LNCaP clone FGC (cell line): ENCODE results near the gene RPS25.

Source experiments
- DNase-seq: peaks from one replicate; pipeline ENCODE4 v3.0.0-alpha.2; 2011; ENCODE audit warnings: low read depth
- H3K4me3 ChIP-seq: 2 replicates; pipeline ENCODE4 v1.5.1; 2011; ENCODE audit warnings: mild to moderate bottlenecking, low read depth, low read length, control low read depth
- CTCF ChIP-seq: IDR thresholded peaks from 2 replicates; pipeline ENCODE4 v1.5.1; 2012; ENCODE audit warnings: mild to moderate bottlenecking; ENCODE audit not compliant: control insufficient read depth, insufficient read depth; ENCODE audit errors: extremely low read depth

The RPS25 gene

GRCh38 chr11:119057000-119057769, 39.0 kb upstream of the RPS25 start, which contains the start of gene HYOU1:
Gene HYOU1, minus strand, starts transcription at chr11:119057205. Its CDS starts 1,045 bp downstream, at chr11:119056160.
- peak; percentile 6 for TF ChIP-seq CTCF
- peak within 1 kb of the TSS; percentile 93 for H3K4me3 ChIP-seq
- peak; percentile 80 for DNase-seq

GRCh38 chr11:119056421-119056999, 38.4 kb upstream of the RPS25 start:
- no peak; the same call in 1 of the 2 replicates for TF ChIP-seq CTCF
- no peak for DNase-seq
- H3K4me3 ChIP-seq = peak overlapping the region; percentile 93

- DNase-seq = no peak
- peak; percentile 34 for TF ChIP-seq CTCF
- H3K4me3 ChIP-seq = peak overlapping the region; percentile 93
Observed at GRCh38 chr11:119055901-119056300, 37.8 kb upstream of the RPS25 start.

GRCh38 chr11:119054418-119054817, 36.3 kb upstream of the RPS25 start:
- TF ChIP-seq CTCF = no peak
- H3K4me3 ChIP-seq = no peak overlapping the region
- no peak for DNase-seq

- DNase-seq = no peak
- no peak overlapping the region for H3K4me3 ChIP-seq
- no peak for TF ChIP-seq CTCF
Observed at GRCh38 chr11:119052163-119052814, 34.1 kb upstream of the RPS25 start.

GRCh38 chr11:119051440-119052162, 33.5 kb upstream of the RPS25 start:
- DNase-seq = no peak
- no peak for TF ChIP-seq CTCF

More at GRCh38 chr11:119051440-119052162, 33.5 kb upstream of the RPS25 start:
- no peak overlapping the region for H3K4me3 ChIP-seq
